HEK293 (cell line): ENCODE measurements around the gene ACBD3.

ENCODE experiments used
- CTCF ChIA-PET: fragments of 350-600 bp; formaldehyde crosslinking; extraction: SDS; loops from one replicate; lab custom pipeline; 2021; ENCODE audit warnings: antibody characterized with exemption; lab: Yijun Ruan, JAX
- POLR2A ChIA-PET: fragments of 300-600 bp; formaldehyde crosslinking; extraction: SDS; loops from one replicate; lab custom pipeline; 2020; ENCODE audit warnings: antibody characterized with exemption, inconsistent platforms; lab: Yijun Ruan, JAX
- H3K27ac ChIP-seq: fragments of 200-500 bp; sonication (Bioruptor generic); 2 replicates; pipeline ENCODE4 v1.5.1; 2014; ENCODE audit warnings: low read depth, low read length, control low read depth, inconsistent platforms; ENCODE audit errors: extremely low read depth
- H3K36me3 ChIP-seq, 2 experiments: fragments of 200-500 bp in 1 of 2; sonication (Bioruptor generic) in 1 of 2; 1 replicate in 1 of 2; 2 replicates in 1 of 2; pipeline ENCODE4 v1.5.1; 2014 to 2017; ENCODE audit warnings: inconsistent platforms in 2 of 2, low read length in 2 of 2; ENCODE audit not compliant: control insufficient read depth in 2 of 2, insufficient read depth in 1 of 2
- H3K4me1 ChIP-seq: fragments of 200-500 bp; sonication (Bioruptor generic); 2 replicates; pipeline ENCODE4 v1.5.1; 2014; ENCODE audit warnings: mild to moderate bottlenecking, low read length, inconsistent platforms; ENCODE audit not compliant: control insufficient read depth, insufficient read depth
- H3K4me3 ChIP-seq: 2 replicates; pipeline ENCODE4 v1.5.1; 2011; ENCODE audit warnings: low read depth, mild to moderate bottlenecking, control low read depth, low read length, moderate library complexity
- H3K9me3 ChIP-seq: fragments of 200-500 bp; sonication (Bioruptor generic); 2 replicates; pipeline ENCODE4 v1.5.1; 2014; ENCODE audit warnings: low read depth, low read length, inconsistent platforms; ENCODE audit not compliant: control insufficient read depth, insufficient read depth
- EGR2 ChIP-seq: fragments of 450-650 bp; formaldehyde crosslinking; IDR thresholded peaks from 2 replicates; pipeline ENCODE4 v1.5.1; 2016; ENCODE audit warnings: low read depth, missing biosample characterization, missing genetic modification characterization
- GLI2 ChIP-seq: fragments of 450-650 bp; formaldehyde crosslinking; IDR thresholded peaks from 2 replicates; pipeline ENCODE4; 2017; ENCODE audit warnings: missing biosample characterization, missing genetic modification characterization, low read depth, borderline replicate concordance
- SETDB1 ChIP-seq: IDR thresholded peaks from one replicate; pipeline ENCODE4 v1.6.1; 2017; ENCODE audit warnings: mild to moderate bottlenecking, low read length, moderate library complexity, mixed read lengths; ENCODE audit not compliant: insufficient read length
- SP7 ChIP-seq: fragments of 450-650 bp; formaldehyde crosslinking; IDR thresholded peaks from 2 replicates; pipeline ENCODE4 v1.5.1; 2016; ENCODE audit warnings: missing biosample characterization, missing genetic modification characterization
- ZFHX2 ChIP-seq: fragments of 450-650 bp; formaldehyde crosslinking; conservative IDR thresholded peaks from 2 replicates; pipeline ENCODE4 v1.5.1; 2016; ENCODE audit warnings: missing biosample characterization, missing genetic modification characterization
- ZFP69B ChIP-seq: fragments of 450-650 bp; formaldehyde crosslinking; IDR thresholded peaks from 2 replicates; pipeline ENCODE4 v1.5.1; 2016; ENCODE audit warnings: missing biosample characterization, missing genetic modification characterization
- ZNF121 ChIP-seq: fragments of 450-650 bp; formaldehyde crosslinking; IDR thresholded peaks from 2 replicates; pipeline ENCODE4 v1.5.1; 2016; ENCODE audit warnings: missing biosample characterization, missing genetic modification characterization
- ZNF16 ChIP-seq: fragments of 450-650 bp; formaldehyde crosslinking; IDR thresholded peaks from 2 replicates; pipeline ENCODE4 v1.5.1; 2016; ENCODE audit warnings: low read depth, missing biosample characterization, missing genetic modification characterization
- ZNF175 ChIP-seq: fragments of 450-650 bp; formaldehyde crosslinking; IDR thresholded peaks from 2 replicates; pipeline ENCODE4 v1.5.1; 2016; ENCODE audit warnings: missing biosample characterization, missing genetic modification characterization
- ZNF184 ChIP-seq: fragments of 450-650 bp; IDR thresholded peaks from 2 replicates; pipeline ENCODE4 v1.5.1; 2018; ENCODE audit warnings: missing biosample characterization, mild to moderate bottlenecking, missing genetic modification characterization
- ZNF366 ChIP-seq: fragments of 450-650 bp; formaldehyde crosslinking; conservative IDR thresholded peaks from 2 replicates; pipeline ENCODE4 v1.5.1; 2016; ENCODE audit warnings: missing biosample characterization, missing genetic modification characterization
- ZNF510 ChIP-seq: fragments of 450-650 bp; formaldehyde crosslinking; IDR thresholded peaks from 2 replicates; pipeline ENCODE4 v1.5.1; 2018; ENCODE audit warnings: mild to moderate bottlenecking, missing genetic modification characterization, missing biosample characterization; ENCODE audit not compliant: insufficient replicate concordance
- TF ChIP-seq, protein P1 (sequence below): fragments of 450-650 bp; formaldehyde crosslinking; IDR thresholded peaks from 2 replicates; pipeline ENCODE4 v1.5.1; 2016; ENCODE audit warnings: missing biosample characterization, missing genetic modification characterization
- TF ChIP-seq, protein P2 (sequence below): fragments of 450-650 bp; formaldehyde crosslinking; IDR thresholded peaks from 2 replicates; pipeline ENCODE4 v1.5.1; 2016; ENCODE audit warnings: missing biosample characterization, missing genetic modification characterization, borderline replicate concordance
- TF ChIP-seq, protein P3 (sequence below): fragments of 450-650 bp; formaldehyde crosslinking; IDR thresholded peaks from 2 replicates; pipeline ENCODE4 v1.5.1; 2016; ENCODE audit warnings: missing biosample characterization, missing genetic modification characterization
- TF ChIP-seq, protein P4 (sequence below): fragments of 450-650 bp; formaldehyde crosslinking; IDR thresholded peaks from 2 replicates; pipeline ENCODE4 v1.5.1; 2016; ENCODE audit warnings: missing biosample characterization, missing genetic modification characterization, borderline replicate concordance

ACBD3 gene

DNA sequence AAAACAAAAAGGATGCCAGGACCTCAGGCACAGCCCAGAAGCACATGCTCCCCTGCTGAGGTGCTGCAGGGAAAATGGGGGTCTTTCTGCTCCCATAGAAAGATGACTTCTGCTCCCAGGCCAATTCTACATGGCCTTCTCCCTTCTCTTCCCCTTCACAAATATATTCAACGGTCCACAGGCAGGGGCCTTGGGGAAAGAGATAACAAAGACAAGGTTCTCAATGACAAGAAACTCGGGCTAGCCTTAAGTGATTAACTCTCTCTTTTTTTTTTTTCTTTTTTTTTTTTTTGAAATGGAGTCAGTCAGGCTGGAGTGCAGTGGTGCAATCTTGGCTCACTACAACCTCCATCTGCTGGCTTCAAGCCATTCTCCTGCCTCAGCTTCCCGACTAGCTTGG lies 69.9 kb downstream of the ACBD3 start (continued):
- TF ChIP-seq, protein P1, sequence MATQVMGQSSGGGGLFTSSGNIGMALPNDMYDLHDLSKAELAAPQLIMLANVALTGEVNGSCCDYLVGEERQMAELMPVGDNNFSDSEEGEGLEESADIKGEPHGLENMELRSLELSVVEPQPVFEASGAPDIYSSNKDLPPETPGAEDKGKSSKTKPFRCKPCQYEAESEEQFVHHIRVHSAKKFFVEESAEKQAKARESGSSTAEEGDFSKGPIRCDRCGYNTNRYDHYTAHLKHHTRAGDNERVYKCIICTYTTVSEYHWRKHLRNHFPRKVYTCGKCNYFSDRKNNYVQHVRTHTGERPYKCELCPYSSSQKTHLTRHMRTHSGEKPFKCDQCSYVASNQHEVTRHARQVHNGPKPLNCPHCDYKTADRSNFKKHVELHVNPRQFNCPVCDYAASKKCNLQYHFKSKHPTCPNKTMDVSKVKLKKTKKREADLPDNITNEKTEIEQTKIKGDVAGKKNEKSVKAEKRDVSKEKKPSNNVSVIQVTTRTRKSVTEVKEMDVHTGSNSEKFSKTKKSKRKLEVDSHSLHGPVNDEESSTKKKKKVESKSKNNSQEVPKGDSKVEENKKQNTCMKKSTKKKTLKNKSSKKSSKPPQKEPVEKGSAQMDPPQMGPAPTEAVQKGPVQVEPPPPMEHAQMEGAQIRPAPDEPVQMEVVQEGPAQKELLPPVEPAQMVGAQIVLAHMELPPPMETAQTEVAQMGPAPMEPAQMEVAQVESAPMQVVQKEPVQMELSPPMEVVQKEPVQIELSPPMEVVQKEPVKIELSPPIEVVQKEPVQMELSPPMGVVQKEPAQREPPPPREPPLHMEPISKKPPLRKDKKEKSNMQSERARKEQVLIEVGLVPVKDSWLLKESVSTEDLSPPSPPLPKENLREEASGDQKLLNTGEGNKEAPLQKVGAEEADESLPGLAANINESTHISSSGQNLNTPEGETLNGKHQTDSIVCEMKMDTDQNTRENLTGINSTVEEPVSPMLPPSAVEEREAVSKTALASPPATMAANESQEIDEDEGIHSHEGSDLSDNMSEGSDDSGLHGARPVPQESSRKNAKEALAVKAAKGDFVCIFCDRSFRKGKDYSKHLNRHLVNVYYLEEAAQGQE (tag by site-specific recombination) = no peak
- no peak for TF ChIP-seq ZFP69B (tag by site-specific recombination)
- TF ChIP-seq ZNF175 (tag by site-specific recombination) = no peak
- TF ChIP-seq SETDB1 = no peak
- TF ChIP-seq, protein P2, sequence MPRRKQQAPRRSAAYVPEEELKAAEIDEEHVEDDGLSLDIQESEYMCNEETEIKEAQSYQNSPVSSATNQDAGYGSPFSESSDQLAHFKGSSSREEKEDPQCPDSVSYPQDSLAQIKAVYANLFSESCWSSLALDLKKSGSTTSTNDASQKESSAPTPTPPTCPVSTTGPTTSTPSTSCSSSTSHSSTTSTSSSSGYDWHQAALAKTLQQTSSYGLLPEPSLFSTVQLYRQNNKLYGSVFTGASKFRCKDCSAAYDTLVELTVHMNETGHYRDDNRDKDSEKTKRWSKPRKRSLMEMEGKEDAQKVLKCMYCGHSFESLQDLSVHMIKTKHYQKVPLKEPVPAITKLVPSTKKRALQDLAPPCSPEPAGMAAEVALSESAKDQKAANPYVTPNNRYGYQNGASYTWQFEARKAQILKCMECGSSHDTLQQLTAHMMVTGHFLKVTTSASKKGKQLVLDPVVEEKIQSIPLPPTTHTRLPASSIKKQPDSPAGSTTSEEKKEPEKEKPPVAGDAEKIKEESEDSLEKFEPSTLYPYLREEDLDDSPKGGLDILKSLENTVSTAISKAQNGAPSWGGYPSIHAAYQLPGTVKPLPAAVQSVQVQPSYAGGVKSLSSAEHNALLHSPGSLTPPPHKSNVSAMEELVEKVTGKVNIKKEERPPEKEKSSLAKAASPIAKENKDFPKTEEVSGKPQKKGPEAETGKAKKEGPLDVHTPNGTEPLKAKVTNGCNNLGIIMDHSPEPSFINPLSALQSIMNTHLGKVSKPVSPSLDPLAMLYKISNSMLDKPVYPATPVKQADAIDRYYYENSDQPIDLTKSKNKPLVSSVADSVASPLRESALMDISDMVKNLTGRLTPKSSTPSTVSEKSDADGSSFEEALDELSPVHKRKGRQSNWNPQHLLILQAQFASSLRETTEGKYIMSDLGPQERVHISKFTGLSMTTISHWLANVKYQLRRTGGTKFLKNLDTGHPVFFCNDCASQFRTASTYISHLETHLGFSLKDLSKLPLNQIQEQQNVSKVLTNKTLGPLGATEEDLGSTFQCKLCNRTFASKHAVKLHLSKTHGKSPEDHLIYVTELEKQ (tag by site-specific recombination) = no peak
- TF ChIP-seq ZNF16 (tag by site-specific recombination) = no peak
- no peak for TF ChIP-seq ZNF184 (tag by site-specific recombination)
- TF ChIP-seq ZNF510 (tag by site-specific recombination) = no peak
- TF ChIP-seq GLI2 (tag by site-specific recombination) = no peak
- TF ChIP-seq, all 188 proteins: peak for 0

DNA sequence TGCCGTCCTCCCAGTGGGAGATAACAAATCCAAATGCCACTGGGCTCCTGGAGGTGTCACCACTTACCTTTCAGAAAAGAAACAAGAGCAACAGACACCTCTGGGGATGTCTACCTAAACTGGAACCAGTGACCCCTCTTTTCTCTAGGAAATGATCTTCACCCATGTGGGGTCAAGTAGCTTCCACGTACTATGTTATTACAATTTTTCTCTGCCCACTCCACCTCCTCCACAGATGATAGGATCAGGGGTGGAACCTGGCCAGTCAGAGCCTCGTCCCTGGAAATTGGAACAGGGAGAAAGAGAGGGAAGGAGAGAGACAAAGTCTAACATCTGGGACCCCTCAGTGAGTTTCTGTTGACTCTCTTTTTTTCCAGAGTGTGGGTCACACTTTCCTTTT lies 73.9 kb downstream of the ACBD3 start:
- Histone ChIP-seq H3K36me3 (no peaks in the 10 kb centered on the region), H3K9me3 (no peaks in the 10 kb centered on the region), H3K4me1 (peaks cover 13% of the 10 kb centered on the region), H3K27ac (no peak overlapping the region), H3K4me3 (no peak overlapping the region)
- POLR2A ChIA-PET = interaction anchor here (1.3 to 5.0 kb wide), 3 partner anchors 29 to 113 kb away, joined by 6 to 42 read pairs (median 28); partner anchors contain the start of genes H3-3A and SDE2
- peak; percentile 69 for TF ChIP-seq EGR2
- TF ChIP-seq, protein P3, sequence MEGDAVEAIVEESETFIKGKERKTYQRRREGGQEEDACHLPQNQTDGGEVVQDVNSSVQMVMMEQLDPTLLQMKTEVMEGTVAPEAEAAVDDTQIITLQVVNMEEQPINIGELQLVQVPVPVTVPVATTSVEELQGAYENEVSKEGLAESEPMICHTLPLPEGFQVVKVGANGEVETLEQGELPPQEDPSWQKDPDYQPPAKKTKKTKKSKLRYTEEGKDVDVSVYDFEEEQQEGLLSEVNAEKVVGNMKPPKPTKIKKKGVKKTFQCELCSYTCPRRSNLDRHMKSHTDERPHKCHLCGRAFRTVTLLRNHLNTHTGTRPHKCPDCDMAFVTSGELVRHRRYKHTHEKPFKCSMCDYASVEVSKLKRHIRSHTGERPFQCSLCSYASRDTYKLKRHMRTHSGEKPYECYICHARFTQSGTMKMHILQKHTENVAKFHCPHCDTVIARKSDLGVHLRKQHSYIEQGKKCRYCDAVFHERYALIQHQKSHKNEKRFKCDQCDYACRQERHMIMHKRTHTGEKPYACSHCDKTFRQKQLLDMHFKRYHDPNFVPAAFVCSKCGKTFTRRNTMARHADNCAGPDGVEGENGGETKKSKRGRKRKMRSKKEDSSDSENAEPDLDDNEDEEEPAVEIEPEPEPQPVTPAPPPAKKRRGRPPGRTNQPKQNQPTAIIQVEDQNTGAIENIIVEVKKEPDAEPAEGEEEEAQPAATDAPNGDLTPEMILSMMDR (tag by site-specific recombination) = 0 out of 2 replicates have a peak, but pooled peaks have one; percentile 26
- no peak for TF ChIP-seq ZNF121
- TF ChIP-seq ZFHX2 (tag by site-specific recombination) = peak; percentile 65
- TF ChIP-seq, protein P4, sequence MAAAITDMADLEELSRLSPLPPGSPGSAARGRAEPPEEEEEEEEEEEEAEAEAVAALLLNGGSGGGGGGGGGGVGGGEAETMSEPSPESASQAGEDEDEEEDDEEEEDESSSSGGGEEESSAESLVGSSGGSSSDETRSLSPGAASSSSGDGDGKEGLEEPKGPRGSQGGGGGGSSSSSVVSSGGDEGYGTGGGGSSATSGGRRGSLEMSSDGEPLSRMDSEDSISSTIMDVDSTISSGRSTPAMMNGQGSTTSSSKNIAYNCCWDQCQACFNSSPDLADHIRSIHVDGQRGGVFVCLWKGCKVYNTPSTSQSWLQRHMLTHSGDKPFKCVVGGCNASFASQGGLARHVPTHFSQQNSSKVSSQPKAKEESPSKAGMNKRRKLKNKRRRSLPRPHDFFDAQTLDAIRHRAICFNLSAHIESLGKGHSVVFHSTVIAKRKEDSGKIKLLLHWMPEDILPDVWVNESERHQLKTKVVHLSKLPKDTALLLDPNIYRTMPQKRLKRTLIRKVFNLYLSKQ = no peak
- TF ChIP-seq SP7 (tag by site-specific recombination) = no peak
- TF ChIP-seq ZNF366 (tag by site-specific recombination) = no peak
- no peak for TF ChIP-seq GLI2 (tag by site-specific recombination)
- CTCF ChIA-PET = interaction anchor here (0.6 to 4.1 kb wide), 6 partner anchors 7 to 1943 kb away, joined by 3 to 39 read pairs (median 4); no protein-coding TSS in a partner anchor
